ENCODE results near the gene C2orf78.

C2orf78 gene

GRCh38 chr2:73821669-73822068, 37.7 kb downstream of the C2orf78 start:
- no peak overlapping the region for H3K4me2 ChIP-seq (ENCODE audit: insufficient read depth, low read length)
- DNase-seq, result no peak
- no peak overlapping the region for H3K4me3 ChIP-seq (ENCODE audit: low read depth in 1 of 2, low read length in 2 of 2)
- no peaks in the 10 kb centered on the region for H3K27me3 ChIP-seq (ENCODE audit: insufficient read depth, low read length, poor library complexity)
- no peak for ATAC-seq (ENCODE audit: insufficient read depth, low read depth)
- no peaks in the 10 kb centered on the region for H3K79me2 ChIP-seq (ENCODE audit: insufficient read depth, low read length)
- no peaks in the 10 kb centered on the region for H4K20me1 ChIP-seq (ENCODE audit: insufficient read depth, low read length)
- H3K4me1 ChIP-seq (ENCODE audit: insufficient read depth, low read length), result no peaks in the 10 kb centered on the region
- no peaks in the 10 kb centered on the region for H3K9me3 ChIP-seq (ENCODE audit: insufficient read depth, low read length, severe bottlenecking)
- H3K9ac ChIP-seq (ENCODE audit: low read depth, low read length), result no peak overlapping the region
- TF ChIP-seq CTCF (IDR thresholded peaks at IDR 0.05; ENCODE audit: borderline replicate concordance, extremely low read depth, low read length, poor library complexity, severe bottlenecking) (no peak), EZH2 (IDR thresholded peaks at IDR 0.05; ENCODE audit: borderline replicate concordance, low read depth, low read length, severe bottlenecking) (no peak)
- H3K36me3 ChIP-seq (ENCODE audit: insufficient read depth, low read length), result no peaks in the 10 kb centered on the region
- H2AFZ ChIP-seq (ENCODE audit: low read depth, low read length), result no peak overlapping the region
- no peak overlapping the region for H3K27ac ChIP-seq (ENCODE audit: low read length)

- no peaks in the 10 kb centered on the region for H3K27me3 ChIP-seq (ENCODE audit: insufficient read depth, low read length, poor library complexity)
- no peaks in the 10 kb centered on the region for H3K79me2 ChIP-seq (ENCODE audit: insufficient read depth, low read length)
- no peak overlapping the region for H3K4me2 ChIP-seq (ENCODE audit: insufficient read depth, low read length)
- no peak overlapping the region for H3K27ac ChIP-seq (ENCODE audit: low read length)
- no peaks in the 10 kb centered on the region for H4K20me1 ChIP-seq (ENCODE audit: insufficient read depth, low read length)
- H3K4me3 ChIP-seq (ENCODE audit: low read depth in 1 of 2, low read length in 2 of 2), result no peak overlapping the region
- H2AFZ ChIP-seq (ENCODE audit: low read depth, low read length), result no peak overlapping the region
- no peak for ATAC-seq (ENCODE audit: insufficient read depth, low read depth)
- no peak for DNase-seq
- peaks cover under 1% of the 10 kb centered on the region for H3K4me1 ChIP-seq (ENCODE audit: insufficient read depth, low read length)
- no peak for TF ChIP-seq EZH2 (IDR thresholded peaks at IDR 0.05; ENCODE audit: borderline replicate concordance, low read depth, low read length, severe bottlenecking)
- no peaks in the 10 kb centered on the region for H3K9me3 ChIP-seq (ENCODE audit: insufficient read depth, low read length, severe bottlenecking)
- H3K9ac ChIP-seq (ENCODE audit: low read depth, low read length), result no peak overlapping the region
- no peaks in the 10 kb centered on the region for H3K36me3 ChIP-seq (ENCODE audit: insufficient read depth, low read length)
Observed at GRCh38 chr2:73822276-73822675, 38.3 kb downstream of the C2orf78 start.

DNA sequence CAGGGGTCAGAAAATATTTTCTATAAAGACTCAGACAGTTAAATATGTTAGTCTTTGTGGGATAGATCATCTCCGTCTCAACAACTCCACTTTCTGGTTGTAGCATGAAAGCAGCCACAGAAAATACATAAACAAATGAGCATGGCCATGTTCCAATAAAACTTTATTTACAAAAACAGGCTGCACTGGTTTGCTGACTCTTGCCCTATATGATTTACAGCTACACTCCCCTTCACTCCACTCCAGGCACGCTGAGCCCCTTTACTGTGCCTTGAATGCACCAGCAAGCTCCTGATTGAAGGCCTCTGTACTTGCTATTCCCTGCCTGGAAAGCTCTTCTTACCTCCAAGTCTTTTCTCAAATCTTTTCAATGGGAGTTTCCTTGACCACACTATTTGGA, 39.0 kb downstream of the C2orf78 start:
- Histone ChIP-seq H2AFZ (ENCODE audit: low read depth, low read length) (no peak overlapping the region), H3K79me2 (ENCODE audit: insufficient read depth, low read length) (peaks cover 4% of the 10 kb centered on the region), H3K36me3 (ENCODE audit: insufficient read depth, low read length) (no peaks in the 10 kb centered on the region), H3K4me1 (ENCODE audit: insufficient read depth, low read length) (peaks cover 8% of the 10 kb centered on the region), H3K27ac (ENCODE audit: low read length) (no peak overlapping the region), H3K4me3 (ENCODE audit: low read depth in 1 of 2, low read length in 2 of 2) (no peak overlapping the region), H3K4me2 (ENCODE audit: insufficient read depth, low read length) (no peak overlapping the region), H3K9ac (ENCODE audit: low read depth, low read length) (no peak overlapping the region), H3K9me3 (ENCODE audit: insufficient read depth, low read length, severe bottlenecking) (no peaks in the 10 kb centered on the region), H4K20me1 (ENCODE audit: insufficient read depth, low read length) (no peaks in the 10 kb centered on the region), H3K27me3 (ENCODE audit: insufficient read depth, low read length, poor library complexity) (no peaks in the 10 kb centered on the region)
- TF ChIP-seq EZH2 (IDR thresholded peaks at IDR 0.05; ENCODE audit: borderline replicate concordance, low read depth, low read length, severe bottlenecking) (no peak), CTCF (IDR thresholded peaks at IDR 0.05; ENCODE audit: borderline replicate concordance, extremely low read depth, low read length, poor library complexity, severe bottlenecking) (no peak)
- no peak for ATAC-seq (ENCODE audit: insufficient read depth, low read depth)
- DNase-seq, result no peak

DNA sequence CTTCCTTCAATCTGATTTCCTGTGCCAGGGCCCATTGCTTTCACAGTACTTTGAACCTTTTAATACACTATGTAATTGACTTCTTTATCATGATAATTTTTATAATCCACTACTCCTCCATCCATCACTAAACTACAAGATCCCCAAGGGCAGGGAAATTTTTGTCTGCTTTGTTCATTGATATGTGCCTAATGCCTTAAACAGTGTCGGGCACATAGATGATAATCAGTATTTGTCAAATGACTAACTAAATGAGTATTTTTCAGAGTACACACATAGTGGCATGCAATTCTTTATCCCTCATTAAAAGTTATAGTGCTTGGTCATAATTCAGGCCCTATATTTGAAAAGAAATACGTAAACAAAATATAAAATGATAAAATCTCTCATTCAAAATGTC, 39.4 kb downstream of the C2orf78 start:
- ATAC-seq (ENCODE audit: insufficient read depth, low read depth) (no peak), DNase-seq (no peak)
- Histone ChIP-seq H2AFZ (ENCODE audit: low read depth, low read length) (no peak overlapping the region), H3K4me1 (ENCODE audit: insufficient read depth, low read length) (peaks cover 12% of the 10 kb centered on the region), H3K36me3 (ENCODE audit: insufficient read depth, low read length) (no peaks in the 10 kb centered on the region), H4K20me1 (ENCODE audit: insufficient read depth, low read length) (no peaks in the 10 kb centered on the region), H3K27me3 (ENCODE audit: insufficient read depth, low read length, poor library complexity) (no peaks in the 10 kb centered on the region), H3K27ac (ENCODE audit: low read length) (no peak overlapping the region), H3K4me3 (ENCODE audit: low read depth in 1 of 2, low read length in 2 of 2) (no peak overlapping the region), H3K9me3 (ENCODE audit: insufficient read depth, low read length, severe bottlenecking) (no peaks in the 10 kb centered on the region), H3K4me2 (ENCODE audit: insufficient read depth, low read length) (no peak overlapping the region), H3K9ac (ENCODE audit: low read depth, low read length) (no peak overlapping the region), H3K79me2 (ENCODE audit: insufficient read depth, low read length) (peaks cover 8% of the 10 kb centered on the region)
- no peak for TF ChIP-seq EZH2 (IDR thresholded peaks at IDR 0.05; ENCODE audit: borderline replicate concordance, low read depth, low read length, severe bottlenecking)
- no peak for TF ChIP-seq CTCF (IDR thresholded peaks at IDR 0.05; ENCODE audit: borderline replicate concordance, extremely low read depth, low read length, poor library complexity, severe bottlenecking)
